ENCODE data around the gene CYP2W1. TPM values are rescaled to one million over a fixed set of nuclear protein-coding genes. Genes with fewer than 3 reads are reported as not detected.

CYP2W1 gene
- total and polyA plus RNA-seq, 10 of the 15 experiments (the other 5 are each of a cell fraction or from before 2014, with no cell fraction given) = not detected

DNA sequence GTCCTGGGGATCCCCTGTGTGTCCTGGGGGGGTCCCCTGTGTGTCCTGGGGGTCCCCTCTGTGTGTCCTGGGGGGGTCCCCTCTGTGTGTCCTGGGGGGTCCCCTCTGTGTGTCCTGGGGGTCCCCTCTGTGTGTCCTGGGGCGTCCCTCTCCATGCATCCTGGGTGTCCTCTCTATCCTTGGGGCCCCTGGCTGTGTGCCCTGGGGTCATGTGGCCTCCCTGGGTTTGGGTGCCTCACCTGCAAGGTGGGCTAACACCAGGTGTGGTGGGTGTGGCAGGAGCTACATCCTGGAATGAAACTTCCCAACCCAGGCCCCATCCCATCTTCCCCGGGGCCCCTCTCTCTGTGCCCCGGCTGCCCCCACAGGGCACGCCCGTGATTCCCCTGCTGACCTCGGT is 4.9 kb downstream of the CYP2W1 start:
- H3K4me2 ChIP-seq (ENCODE audit: control insufficient read depth, insufficient read depth) = no peak overlapping the region
- no peak for DNase-seq (ENCODE audit: low read depth, low spot score)
- in situ Hi-C loops (cut with MboI) (no loop called here), intact Hi-C loops (cut with micrococcal nuclease; ENCODE audit: unreplicated experiment) (no loop called here)
- FAIRE-seq = no peak
- H3K79me2 ChIP-seq (ENCODE audit: control insufficient read depth, insufficient read depth, low read length) = no peaks in the 10 kb centered on the region
- H3K4me1 ChIP-seq (ENCODE audit: control insufficient read depth, insufficient read depth, low read length) = peaks cover 2% of the 10 kb centered on the region; the same call in 1 of the 2 replicates
- ATAC-seq = no peak
- no peak overlapping the region for H2AFZ ChIP-seq (ENCODE audit: control insufficient read depth, low read depth, low read length)
- H3K27ac ChIP-seq (ENCODE audit: control insufficient read depth, insufficient read depth) = no peak overlapping the region
- H3K4me3 ChIP-seq = no peak overlapping the region
- no peaks in the 10 kb centered on the region for H4K20me1 ChIP-seq (ENCODE audit: control insufficient read depth, insufficient read depth)
- H3K9me3 ChIP-seq (replicated peaks; ENCODE audit: control insufficient read depth, insufficient read depth, low read length) = no peaks in the 10 kb centered on the region
- no TSS peak for BruUV-seq (replicated peaks)
- H3K9ac ChIP-seq (ENCODE audit: control insufficient read depth, insufficient read depth, low read length) = no peak overlapping the region
- no peaks in the 10 kb centered on the region for H3K36me3 ChIP-seq (ENCODE audit: control insufficient read depth in 2 of 2, insufficient read depth in 2 of 2, low read length in 1 of 2)
- WGBS (ENCODE audit: insufficient coverage, insufficient replicate concordance, low lambda C conversion rate, missing lambda C conversion rate) = 19% methylated on average over 6 of the region's 6 CpGs
- SMC1A ChIA-PET (ENCODE audit: uncharacterized antibody, unreplicated experiment) = interaction anchor here (0.6 to 1.2 kb wide), 4 partner anchors 10 to 16 kb away, joined by 3 to 6 read pairs (median 4); partner anchors contain the start of gene COX19
- H3K27me3 ChIP-seq (replicated peaks in 1 of 2; ENCODE audit: control insufficient read depth in 2 of 2, insufficient read depth in 2 of 2, low read length in 1 of 2) = no peaks in the 10 kb centered on the region; a peak in 2 of 4 replicates
- RAD21 ChIA-PET (ENCODE audit: unreplicated experiment) = interaction anchor here (0.6 to 1.6 kb wide), 9 partner anchors 9 to 188 kb away, joined by 3 to 16 read pairs (median 4); partner anchors contain the start of gene COX19
- CTCF ChIA-PET = interaction anchor here (0.6 to 1.6 kb wide), 12 partner anchors 10 to 189 kb away, joined by 3 to 15 read pairs (median 4); no protein-coding TSS in a partner anchor
- POLR2A ChIA-PET = interaction anchor here (1.5 kb wide), 1 partner anchor 10 kb away, joined by 7 read pairs; no protein-coding TSS in a partner anchor
- TF ChIP-seq SREBF2 (IDR thresholded peaks at IDR 0.05; ENCODE audit: low read length) = no peak
- TF ChIP-seq HCFC1 (IDR thresholded peaks at IDR 0.05; ENCODE audit: low read length) = no peak
- TF ChIP-seq SP1 (IDR thresholded peaks at IDR 0.05; ENCODE audit: low read depth, low read length) = no peak
- TF ChIP-seq RFX5 (IDR thresholded peaks at IDR 0.05; ENCODE audit: low read depth, low read length) = no peak
- TF ChIP-seq KDM1A (IDR thresholded peaks at IDR 0.05; ENCODE audit: borderline replicate concordance) = no peak
- no peak for TF ChIP-seq MTA2 (IDR thresholded peaks at IDR 0.05; ENCODE audit: low read depth)
- no peak for TF ChIP-seq RUNX3 (IDR thresholded peaks at IDR 0.05; ENCODE audit: low read length)
- TF ChIP-seq, protein P1, sequence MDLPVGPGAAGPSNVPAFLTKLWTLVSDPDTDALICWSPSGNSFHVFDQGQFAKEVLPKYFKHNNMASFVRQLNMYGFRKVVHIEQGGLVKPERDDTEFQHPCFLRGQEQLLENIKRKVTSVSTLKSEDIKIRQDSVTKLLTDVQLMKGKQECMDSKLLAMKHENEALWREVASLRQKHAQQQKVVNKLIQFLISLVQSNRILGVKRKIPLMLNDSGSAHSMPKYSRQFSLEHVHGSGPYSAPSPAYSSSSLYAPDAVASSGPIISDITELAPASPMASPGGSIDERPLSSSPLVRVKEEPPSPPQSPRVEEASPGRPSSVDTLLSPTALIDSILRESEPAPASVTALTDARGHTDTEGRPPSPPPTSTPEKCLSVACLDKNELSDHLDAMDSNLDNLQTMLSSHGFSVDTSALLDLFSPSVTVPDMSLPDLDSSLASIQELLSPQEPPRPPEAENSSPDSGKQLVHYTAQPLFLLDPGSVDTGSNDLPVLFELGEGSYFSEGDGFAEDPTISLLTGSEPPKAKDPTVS (IDR thresholded peaks at IDR 0.05; ENCODE audit: low read depth, low read length) = no peak
- TF ChIP-seq CBX5 (IDR thresholded peaks at IDR 0.05; ENCODE audit: low read depth) = no peak
- TF ChIP-seq E2F4 (IDR thresholded peaks at IDR 0.05; ENCODE audit: low read depth, low read length) = no peak
- no peak for TF ChIP-seq IRF4 (IDR thresholded peaks at IDR 0.05; ENCODE audit: low read depth, low read length)
- no peak for TF ChIP-seq EGR1 (IDR thresholded peaks at IDR 0.05; ENCODE audit: borderline replicate concordance in 1 of 2, low read depth in 2 of 2, low read length in 2 of 2)
- no peak for TF ChIP-seq LARP7 (IDR thresholded peaks at IDR 0.05)
- no peak for TF ChIP-seq ZNF592 (IDR thresholded peaks at IDR 0.05)
- TF ChIP-seq ZSCAN29 (IDR thresholded peaks at IDR 0.05) = no peak
